ENCODE data around the gene IGFALS.

Gene IGFALS

DNA sequence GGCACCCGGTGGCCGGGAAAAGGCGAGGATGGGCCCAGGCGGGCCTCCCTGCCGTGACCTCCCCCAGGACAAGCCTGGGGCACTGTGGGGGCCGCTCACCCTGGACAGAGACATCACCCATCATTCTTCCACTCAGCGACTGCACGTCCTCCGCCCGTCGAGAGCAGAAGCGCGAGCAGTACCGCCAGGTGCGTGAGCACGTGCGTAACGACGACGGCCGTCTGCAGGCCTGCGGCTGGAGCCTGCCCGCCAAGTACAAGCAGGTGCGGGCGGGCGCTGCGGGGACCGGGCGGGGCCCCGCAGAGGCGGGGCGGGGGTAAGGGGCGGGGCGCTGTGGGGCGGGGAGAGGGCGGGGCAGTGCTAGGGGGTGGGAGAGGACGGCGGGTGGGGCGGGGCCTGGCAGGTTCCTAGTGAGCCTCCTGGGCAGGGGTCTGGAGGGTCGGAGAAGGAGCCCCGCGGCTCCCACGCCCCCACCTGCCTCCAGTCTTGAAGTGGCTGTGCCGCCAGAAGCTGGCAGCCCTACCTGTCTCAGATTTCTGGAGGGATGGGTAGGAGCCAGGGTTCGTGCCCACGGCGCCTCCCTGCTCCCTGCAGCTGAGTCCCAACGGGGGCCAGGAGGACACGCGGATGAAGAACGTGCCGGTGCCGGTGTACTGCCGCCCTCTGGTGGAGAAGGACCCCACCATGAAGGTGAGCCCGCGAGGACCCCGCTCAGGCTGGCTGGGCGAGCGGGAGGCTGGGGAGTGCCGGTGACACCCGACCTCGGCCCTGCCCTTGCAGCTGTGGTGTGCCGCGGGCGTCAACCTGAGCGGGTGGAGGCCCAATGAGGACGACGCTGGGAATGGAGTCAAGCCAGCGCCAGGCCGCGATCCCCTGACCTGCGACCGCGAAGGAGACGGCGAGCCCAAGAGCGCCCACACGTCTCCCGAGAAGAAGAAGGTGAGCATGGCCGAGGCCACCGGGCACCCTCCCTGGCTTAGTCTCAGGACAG, 29.7 kb downstream of the IGFALS start:
- no peak for DNase-seq

DNA sequence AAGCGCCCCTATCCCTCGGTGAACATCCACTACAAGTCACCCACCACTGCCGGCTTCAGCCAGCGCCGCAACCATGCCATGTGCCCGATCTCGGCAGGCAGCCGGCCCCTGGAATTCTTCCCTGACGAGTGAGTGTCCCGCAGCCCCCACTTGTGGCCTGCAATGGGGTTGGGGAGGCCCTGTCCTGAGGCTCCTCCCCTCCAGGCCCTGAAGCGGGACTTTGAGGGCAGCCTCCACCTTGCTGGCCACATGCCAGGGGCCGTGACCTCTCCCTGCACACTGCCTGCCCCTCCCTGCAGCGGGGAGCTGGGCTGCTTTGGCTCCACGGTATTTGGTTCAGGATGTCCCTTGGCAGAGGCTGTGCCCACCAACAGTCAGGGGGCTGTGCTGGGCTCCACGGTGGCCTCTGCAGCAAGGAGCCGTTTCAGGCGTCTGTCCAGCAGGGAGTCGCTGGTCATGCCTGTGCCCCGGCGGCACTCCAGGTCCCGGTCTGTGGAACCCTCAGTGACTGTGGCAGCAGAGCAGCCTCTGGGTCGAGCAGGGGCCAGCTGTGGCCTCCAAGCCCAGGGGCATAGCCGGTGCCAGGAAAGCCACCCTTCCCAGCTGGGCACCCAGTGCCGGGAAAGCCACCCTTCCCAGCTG, 30.5 kb downstream of the IGFALS start:
- DNase-seq: no peak

DNA sequence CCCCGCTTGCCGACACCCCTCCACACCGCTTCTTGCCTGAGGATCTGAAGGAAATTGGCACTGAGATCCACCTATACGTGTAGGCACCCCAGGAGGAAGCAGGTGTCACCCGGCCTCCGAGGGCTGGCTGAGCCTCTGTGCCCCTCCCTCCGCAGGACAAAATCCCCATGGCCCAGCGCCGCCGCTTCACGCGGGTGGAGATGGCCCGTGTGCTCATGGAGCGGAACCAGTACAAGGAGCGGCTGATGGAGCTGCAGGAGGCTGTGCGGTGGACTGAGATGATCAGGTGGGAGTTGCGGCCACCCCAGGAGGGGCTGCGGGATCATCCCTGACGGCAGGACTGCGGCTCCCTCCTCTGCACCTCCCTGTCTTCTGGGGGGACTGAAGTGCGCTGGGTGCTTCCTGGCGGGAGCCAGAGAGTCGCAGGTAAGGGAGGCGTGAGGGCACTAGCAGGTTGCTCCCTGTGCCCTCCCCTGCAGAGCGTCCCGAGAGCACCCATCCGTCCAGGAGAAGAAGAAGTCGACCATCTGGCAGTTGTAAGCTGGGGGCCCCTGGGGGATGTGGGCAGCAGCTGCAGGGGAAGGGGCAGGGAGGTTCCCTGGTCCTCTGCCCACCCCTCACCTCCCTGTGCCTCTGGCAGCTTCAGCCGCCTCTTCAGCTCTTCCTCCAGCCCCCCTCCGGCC, 31.2 kb downstream of the IGFALS start:
- no peak for DNase-seq

GRCh38 chr16:1761751-1762150, 31.8 kb downstream of the IGFALS start:
- no peak for DNase-seq

GRCh38 chr16:1760911-1761310, 32.6 kb downstream of the IGFALS start:
- no peak for DNase-seq

GRCh38 chr16:1759511-1759910, 34.0 kb downstream of the IGFALS start:
- no peak for DNase-seq

GRCh38 chr16:1758923-1759322, 34.6 kb downstream of the IGFALS start:
- no peak for DNase-seq

- DNase-seq: no peak
These were observed 35.6 kb downstream of the IGFALS start for GRCh38 chr16:1757714-1758461.

DNA sequence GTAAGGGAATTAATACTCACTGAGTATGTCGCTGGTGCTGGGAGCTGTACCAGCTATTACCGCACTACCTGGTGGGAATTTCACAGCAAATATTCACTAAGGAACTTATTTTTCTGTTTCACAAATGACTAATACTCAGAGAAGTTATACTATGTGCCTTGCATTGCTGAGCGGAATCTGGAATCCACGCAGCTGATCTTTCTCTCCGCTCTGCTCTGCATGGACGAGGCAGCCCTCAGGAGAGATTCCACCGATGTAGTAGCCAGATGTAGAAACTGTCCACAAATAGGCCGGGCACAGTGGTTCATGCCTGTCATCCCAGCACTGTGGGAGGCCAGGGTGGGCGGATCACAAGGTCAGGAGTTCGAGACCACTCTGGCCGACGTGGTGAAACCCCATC, 39.3 kb downstream of the IGFALS start:
- no peak for DNase-seq

DNA sequence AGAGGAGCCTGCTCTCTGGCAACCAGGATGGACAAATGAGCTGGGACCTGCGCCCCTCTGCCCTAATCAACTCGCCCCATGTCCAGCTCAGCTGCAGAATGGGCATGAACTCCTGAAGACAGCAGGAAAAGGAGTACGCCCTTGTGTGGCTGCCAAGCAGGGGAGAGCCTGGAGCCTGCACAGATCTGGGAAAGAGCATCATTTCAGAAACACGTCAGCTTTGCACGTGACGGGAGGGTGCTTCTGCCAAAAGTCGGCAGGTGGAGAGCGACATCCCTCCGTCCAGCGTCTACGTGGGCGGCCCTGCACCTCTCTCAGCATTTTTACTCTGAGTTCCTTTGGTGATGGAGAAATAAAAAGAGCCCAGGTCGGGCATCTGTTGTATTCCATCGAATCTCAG, 40.7 kb downstream of the IGFALS start:
- DNase-seq: no peak

- no peak for DNase-seq
These were observed 41.6 kb downstream of the IGFALS start for GRCh38 chr16:1751946-1752345.

DNA sequence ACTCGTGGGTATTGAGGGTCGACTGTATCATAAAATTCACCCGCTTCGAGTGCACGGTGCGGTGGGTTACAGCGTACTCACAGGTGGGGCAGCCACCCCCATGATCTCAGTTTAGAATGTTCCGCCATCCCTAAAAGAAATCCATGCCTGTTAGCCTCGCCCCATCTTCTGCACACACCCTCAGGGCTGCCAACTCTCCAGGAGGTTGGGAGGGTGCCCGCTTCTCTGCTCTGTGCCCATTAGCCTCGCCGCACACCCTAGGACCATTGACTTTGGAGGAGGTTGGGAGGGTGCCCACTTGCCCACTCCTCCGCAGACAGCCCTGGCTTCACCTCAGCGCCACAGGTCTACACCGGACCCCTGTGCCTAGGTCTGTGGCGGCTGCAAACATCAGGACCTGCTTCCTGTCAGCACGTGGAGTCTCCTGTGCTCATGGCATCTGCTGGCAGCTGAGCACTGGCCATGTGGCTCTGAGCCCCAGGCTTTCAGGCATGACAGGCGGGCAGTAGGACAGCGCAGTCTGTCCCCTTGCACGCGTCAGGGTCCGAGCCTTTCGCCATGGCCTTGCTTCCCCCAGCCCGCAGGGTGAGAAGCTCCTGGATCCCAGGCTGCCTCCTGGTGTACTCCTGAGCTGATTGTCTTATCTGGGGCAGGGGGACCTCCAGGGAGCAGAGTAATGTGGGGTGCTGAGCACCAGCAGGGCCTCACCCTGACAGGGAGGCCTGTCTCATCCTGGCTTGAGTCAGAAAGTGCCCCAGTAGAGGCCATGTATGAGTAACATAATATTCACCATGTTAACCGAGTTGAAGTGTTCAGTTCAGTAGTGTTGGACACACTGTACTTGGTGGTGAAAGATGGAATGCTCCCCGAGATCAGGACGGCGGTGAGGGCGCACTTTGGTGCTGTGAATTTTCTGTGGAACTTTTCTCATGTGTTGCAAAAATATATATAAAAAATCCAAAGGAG, 44.1 kb downstream of the IGFALS start:
- no peak for DNase-seq

- DNase-seq: no peak
These were observed 45.6 kb downstream of the IGFALS start for GRCh38 chr16:1747934-1748333.

DNA sequence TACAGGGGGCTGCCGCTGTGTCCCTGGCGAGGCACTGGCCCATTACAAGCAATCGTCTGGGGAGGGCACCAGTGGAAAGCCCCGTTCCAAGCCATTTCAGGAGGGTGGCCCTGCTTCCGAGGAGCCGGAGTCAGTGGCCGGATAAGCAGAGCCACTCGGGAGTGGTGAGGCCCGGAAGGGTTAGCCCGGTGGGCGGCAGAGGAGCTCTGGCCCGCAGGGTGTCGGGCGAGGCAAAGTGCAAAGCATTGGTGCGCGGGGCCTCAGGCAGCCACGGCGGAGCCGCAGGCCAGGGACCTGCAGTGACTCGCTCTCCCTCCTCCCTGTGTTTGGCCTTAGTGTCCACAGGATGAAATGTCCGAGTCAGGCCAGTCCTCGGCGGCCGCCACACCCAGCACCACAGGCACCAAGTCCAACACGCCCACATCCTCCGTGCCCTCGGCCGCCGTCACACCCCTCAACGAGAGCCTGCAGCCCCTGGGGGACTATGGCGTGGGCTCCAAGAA, 46.8 kb downstream of the IGFALS start:
- no peak for DNase-seq

GRCh38 chr16:1745900-1746692, 47.4 kb downstream of the IGFALS start:
- DNase-seq: no peak

DNA sequence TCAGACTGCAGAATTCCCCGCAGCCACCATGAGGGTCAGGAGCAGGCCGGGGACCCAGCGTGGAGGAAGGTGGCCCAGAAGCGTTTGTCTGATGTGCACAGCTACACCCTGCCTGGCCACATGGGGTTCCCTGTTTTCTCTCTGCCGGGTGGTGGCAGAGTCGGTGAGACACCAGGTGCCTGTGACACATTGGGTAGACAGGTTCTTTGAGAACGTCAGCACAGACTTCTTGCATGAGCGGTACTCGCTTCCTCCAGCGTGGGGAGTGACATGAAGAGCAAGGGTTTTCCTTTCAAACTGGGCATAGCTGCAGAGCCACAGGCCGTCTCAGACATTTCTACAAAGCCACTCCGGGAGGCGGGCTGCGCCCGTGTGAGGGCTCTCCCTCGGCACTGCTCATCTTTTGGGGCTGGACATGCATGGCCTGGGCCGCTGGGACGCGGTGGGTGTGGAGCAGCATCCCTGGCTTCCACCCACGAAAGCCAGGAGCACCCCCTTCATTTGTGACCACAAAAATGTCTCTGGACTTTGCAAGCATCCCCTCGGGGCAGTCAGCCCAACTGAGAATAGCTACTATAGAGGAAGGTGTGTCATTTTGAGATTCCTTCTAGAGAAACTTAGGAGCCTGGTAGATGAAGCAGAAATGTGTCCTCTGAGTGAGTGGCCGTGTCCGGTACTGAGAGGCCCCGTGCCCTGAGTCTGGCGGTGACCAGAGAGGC, 48.2 kb downstream of the IGFALS start:
- DNase-seq: no peak

DNA sequence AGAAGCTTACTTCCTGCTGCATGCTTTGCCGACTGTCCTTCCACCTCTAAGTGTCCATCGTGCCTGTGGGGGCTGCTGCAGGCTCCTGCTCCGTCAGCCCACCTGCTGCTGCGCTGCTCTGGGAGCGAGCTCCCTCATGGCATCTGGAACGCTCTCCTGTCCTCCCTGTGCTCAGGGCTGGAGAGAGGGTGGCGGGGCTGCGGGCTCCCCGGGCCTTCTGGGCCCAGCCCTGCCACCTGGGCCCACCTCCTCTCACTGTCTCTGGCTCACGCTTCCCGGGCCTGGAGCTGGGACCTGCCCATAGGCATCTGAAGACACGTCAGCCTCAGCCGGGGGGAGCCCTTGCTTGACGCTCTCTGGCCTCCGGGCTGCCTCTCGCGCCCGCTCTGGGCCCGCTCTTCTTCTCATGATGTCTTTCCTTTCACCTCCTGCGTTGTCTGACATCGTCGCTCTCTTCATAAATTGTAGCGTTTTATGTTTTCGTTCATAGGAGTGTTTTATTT, 49.1 kb downstream of the IGFALS start:
- DNase-seq: no peak

DNA sequence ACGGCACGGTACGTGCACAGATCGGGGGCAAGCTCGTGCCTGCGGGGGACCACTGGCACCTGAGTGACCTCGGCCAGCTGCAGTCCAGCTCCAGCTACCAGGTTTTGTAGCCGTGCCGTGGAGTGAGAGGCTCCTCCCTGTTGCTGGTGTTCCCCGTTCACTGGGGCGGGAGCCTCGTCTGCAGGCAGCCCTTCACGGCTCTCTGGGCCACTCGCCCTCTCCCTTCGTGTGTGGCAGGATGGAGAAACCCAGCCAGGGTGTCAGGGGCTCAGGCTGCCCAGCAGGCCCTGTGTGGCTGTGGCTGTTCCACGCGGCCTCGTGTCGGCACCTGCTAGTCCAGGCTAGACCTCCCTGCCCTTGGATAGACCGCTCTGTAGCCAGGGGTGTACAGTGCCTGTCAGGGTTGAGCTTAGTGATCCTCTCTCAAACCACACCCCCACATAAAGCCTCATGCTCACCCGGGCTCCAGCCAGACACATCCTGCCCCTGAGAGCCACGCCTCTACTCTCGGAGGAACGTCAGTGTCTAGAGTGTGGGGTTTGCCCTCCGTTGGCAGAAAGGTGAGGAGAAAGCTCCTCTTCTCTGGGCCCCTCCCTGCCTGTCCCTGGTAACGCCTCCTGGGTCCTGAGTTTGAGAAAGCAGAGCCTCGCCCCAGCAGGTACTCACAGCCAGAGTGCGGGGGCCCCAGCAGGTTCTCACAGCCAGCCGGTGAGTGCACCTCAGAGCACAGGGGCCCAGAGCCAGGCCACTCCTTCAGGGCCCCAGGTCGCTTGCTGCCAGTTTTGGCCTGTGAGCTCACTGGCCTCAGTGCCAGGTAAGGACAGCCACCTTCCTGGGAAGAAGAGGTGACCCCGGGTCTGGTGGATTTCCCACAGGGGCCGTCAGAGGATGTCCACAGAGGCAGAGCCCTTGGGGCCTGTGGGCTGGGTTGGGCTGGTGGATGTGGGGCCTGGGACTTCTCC, 49.8 kb downstream of the IGFALS start:
- DNase-seq: no peak

Data from activated effector memory CD4-positive, alpha-beta T cell treated with Interleukin-2 at 50 U/mL for 16 hours (primary cell).